Activated naive CD4-positive, alpha-beta T cell treated with anti-CD3 and anti-CD28 coated beads, Interleukin-2, amount 10 ng/mL, durations not matched to agents 7 days and 5 days (primary cell): ENCODE data around the gene PPP2R5A.

ENCODE experiments used
- CTCF ChIA-PET: fragments of 350-600 bp; sonication (Branson Sonifier 250); formaldehyde crosslinking; loops from one replicate; lab custom pipeline; 2021; ENCODE audit warnings: antibody characterized with exemption; lab: Charles Lee
- DNase-seq: peaks from one replicate; pipeline ENCODE4 v3.0.0-alpha.2; 2020
- H3K27ac Mint-ChIP-seq: one replicate; pipeline ENCODE4 v1.8.0; 2021; ENCODE audit warnings: mild to moderate bottlenecking, moderate library complexity, mixed read lengths
- H3K27me3 Mint-ChIP-seq: one replicate; pipeline ENCODE4 v1.8.0; 2021; ENCODE audit warnings: mild to moderate bottlenecking, mixed read lengths
- H3K36me3 Mint-ChIP-seq: one replicate; pipeline ENCODE4 v1.8.0; 2021; ENCODE audit warnings: mixed read lengths
- H3K4me1 Mint-ChIP-seq: one replicate; pipeline ENCODE4 v1.8.0; 2021; ENCODE audit warnings: mixed read lengths
- H3K4me3 Mint-ChIP-seq: one replicate; pipeline ENCODE4 v1.8.0; 2021; ENCODE audit warnings: mild to moderate bottlenecking, moderate library complexity, mixed read lengths
- H3K9me3 Mint-ChIP-seq: one replicate; pipeline ENCODE4 v1.8.0; 2021; ENCODE audit warnings: mixed read lengths

The PPP2R5A gene

DNA sequence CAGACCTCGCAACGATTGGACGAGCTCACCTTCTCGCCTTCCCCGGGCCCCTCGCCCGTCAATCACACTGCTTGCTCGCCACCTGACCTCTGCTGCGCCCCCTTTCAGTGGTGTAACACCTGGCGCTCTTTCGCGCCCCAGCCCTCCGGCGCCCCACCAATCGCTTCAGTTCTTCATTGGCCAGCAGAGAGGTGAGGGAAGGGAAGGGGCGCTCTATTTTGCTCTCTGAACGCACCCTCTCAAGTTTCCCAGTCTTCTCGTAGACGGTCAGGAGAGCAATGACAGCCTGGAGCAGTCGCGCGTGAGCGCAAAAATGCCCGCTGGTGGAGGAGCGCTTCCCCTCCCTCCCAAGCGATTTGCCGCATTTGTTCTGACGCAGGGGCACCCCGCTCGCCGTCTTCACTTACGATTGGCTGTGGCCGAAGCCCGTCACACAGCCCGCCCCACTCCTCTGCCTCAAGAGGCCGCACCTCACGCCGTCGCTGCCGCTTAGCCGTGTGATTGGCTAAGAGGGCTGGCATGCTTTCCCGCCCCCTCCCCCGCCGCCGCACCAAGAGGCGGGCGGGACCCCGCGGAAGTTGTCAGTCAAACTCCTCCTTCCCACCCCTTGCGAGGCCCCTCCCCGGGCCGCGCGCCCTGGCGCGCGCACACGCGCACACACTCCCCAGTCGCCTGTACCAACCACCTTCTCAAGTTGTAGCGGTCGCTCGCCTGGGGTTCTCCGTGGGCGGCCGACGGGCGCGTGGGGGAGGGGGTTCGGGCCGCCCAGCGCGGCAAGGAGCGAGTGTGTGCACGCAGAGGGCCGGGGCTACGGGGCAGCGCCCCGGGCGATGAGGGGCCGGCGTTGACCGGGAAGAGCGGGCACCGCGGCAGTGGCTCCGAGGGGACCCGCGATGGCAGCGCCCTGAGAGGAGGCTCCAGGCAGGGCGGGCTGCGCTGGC lies at the start of gene PPP2R5A:
Gene PPP2R5A, plus strand, starts transcription at position 667 of the 941 bp plus-strand sequence. CDS start 701 bp downstream, outside the sequence.
- Mint-ChIP-seq H3K27me3 (peaks cover 12% of the 10 kb centered on the region), H3K36me3 (peaks cover 34% of the 10 kb centered on the region), H3K4me1 (peaks cover 45% of the 10 kb centered on the region), H3K4me3 (peak within 1 kb of the TSS; percentile 100), H3K9me3 (no peaks in the 10 kb centered on the region), H3K27ac (peak within 1 kb of the TSS; percentile 100)
- peak; percentile 99 for DNase-seq
- CTCF ChIA-PET, result interaction anchor here (0.7 to 1.7 kb wide), 7 partner anchors 13 to 250 kb away, joined by 3 to 8 read pairs (median 3); partner anchors contain the start of gene INTS7

DNA sequence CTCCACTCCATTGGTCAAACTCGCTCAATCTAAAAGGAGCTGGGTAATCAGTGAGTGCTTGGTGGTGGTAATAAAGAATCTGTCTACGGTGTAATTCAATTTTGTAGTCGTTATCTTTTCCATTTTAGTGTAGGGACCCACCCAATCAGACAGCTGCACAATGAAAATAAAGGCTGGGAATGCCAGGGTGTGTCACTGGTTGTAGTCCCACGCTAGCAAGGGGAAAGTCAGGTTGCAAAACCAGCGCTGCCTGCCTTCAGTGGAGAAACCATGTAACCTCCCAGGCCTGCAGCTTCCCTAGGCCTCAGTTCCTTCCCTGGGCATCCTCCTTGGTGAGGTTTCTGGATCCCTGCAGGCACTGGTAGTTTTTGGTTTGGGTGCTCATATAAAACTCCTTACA lies 49.4 kb upstream of the PPP2R5A start:
- Mint-ChIP-seq H3K4me1 (peaks cover 47% of the 10 kb centered on the region), H3K27me3 (peaks cover 39% of the 10 kb centered on the region), H3K4me3 (no peak overlapping the region), H3K36me3 (no peaks in the 10 kb centered on the region), H3K9me3 (peaks cover 2% of the 10 kb centered on the region), H3K27ac (no peak overlapping the region)
- CTCF ChIA-PET, result interaction anchor here (1.4 to 1.9 kb wide), 2 partner anchors 21 to 23 kb away, joined by 3 to 4 read pairs; no protein-coding TSS in a partner anchor
- no peak for DNase-seq

DNA sequence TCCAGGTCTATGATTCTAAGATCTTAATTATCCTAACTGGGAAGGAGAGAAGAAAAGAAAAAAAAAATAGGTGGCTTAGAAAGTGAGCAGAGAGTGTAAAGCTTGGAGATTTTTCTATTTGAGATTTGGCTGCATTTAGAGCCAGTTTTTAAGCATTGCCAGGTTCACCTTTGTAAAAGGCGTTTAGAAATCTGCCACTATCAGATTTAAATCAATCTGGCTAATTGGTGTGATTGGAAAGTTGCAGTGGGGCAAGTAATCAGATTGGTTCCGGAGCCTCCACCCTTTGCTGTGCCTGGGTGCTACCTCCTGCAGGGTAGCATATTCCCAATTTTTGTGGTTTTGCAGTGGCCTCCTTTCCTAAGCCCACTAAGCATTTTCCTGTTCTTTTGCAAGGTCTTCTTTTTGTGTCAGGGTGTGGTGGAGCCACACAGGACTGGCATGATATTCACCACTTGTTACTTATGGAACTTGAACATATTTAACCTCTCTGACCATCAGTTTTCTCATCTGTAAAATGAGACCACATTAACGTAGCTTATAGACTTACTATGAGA lies 48.5 kb upstream of the PPP2R5A start:
- Mint-ChIP-seq H3K9me3 (peaks cover 2% of the 10 kb centered on the region), H3K4me3 (no peak overlapping the region), H3K4me1 (peaks cover 45% of the 10 kb centered on the region), H3K36me3 (no peaks in the 10 kb centered on the region), H3K27ac (no peak overlapping the region), H3K27me3 (peaks cover 38% of the 10 kb centered on the region)
- DNase-seq, result no peak
- CTCF ChIA-PET, result no interaction called here

DNA sequence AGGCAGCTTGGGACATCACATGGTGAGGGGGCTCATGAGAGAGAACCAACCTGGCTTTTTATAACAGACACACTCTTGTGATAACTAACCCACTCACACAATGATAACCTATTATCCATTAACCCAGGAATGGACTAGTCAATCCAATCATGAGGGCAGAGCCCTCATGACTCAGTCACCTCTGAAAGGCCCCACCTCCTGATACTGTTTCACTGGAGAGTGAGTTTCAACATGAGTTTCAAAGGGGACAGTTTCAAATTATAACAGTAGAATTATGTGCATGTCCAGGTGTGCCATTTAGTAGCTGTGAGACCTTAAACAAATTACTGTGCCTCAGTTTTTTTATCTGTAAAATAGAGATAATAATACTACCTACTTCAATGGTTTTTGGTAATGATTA lies 47.6 kb upstream of the PPP2R5A start:
- no peak overlapping the region for H3K4me3 Mint-ChIP-seq
- no peaks in the 10 kb centered on the region for H3K9me3 Mint-ChIP-seq
- DNase-seq, result no peak
- peaks cover 44% of the 10 kb centered on the region for H3K4me1 Mint-ChIP-seq
- peaks cover 41% of the 10 kb centered on the region for H3K27me3 Mint-ChIP-seq
- CTCF ChIA-PET, result interaction anchor here (0.9 kb wide), 1 partner anchor 79 kb away, joined by 3 read pairs; no protein-coding TSS in a partner anchor
- no peak overlapping the region for H3K27ac Mint-ChIP-seq
- H3K36me3 Mint-ChIP-seq, result no peaks in the 10 kb centered on the region

DNA sequence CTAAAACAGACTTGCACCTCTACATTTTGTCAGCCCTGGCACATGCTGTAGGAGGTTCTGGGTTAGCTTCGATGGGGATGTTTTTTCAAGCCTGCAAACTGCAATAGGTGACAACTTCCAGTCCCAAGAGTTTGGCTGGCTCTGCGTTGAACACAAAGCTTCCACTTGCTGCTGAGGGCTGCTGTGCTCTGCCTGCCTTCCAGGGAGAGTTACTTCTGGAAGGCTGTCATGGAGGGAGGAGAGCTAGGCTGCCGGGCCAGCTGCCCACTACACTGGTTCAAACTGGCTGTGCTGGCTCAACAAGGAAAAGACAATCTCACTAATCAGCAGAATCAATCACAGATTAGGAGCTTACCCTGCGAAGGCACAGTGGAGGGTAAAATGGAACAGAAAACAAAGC lies 46.7 kb upstream of the PPP2R5A start:
- Mint-ChIP-seq H3K4me3 (no peak overlapping the region), H3K4me1 (peaks cover 43% of the 10 kb centered on the region), H3K27me3 (peaks cover 36% of the 10 kb centered on the region), H3K9me3 (no peaks in the 10 kb centered on the region), H3K27ac (no peak overlapping the region), H3K36me3 (peaks cover 3% of the 10 kb centered on the region)
- no peak for DNase-seq
- CTCF ChIA-PET, result interaction anchor here (0.6 to 0.9 kb wide), 2 partner anchors 78 to 127 kb away, joined by 3 read pairs; no protein-coding TSS in a partner anchor

DNA sequence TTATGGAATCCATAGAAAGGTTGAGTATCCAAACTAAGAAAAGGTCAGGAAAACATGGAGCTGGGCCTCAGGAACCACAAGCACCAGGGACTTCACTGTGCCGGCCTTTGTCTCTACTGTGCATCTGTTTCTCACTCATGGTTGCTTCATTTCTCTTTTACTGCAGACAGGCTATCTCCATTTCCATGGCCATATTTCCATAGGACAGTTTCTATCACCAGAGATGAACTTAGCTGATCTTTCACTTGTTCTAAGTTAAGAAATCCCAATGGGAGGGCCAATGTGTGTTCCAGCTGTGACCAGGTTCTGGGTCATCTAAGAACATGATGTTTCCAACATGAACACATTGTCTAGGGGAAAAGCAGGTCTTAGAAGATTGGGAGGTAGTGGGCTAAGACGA lies 43.7 kb upstream of the PPP2R5A start:
- Mint-ChIP-seq H3K4me1 (peaks cover 47% of the 10 kb centered on the region), H3K36me3 (peaks cover 9% of the 10 kb centered on the region), H3K27me3 (peaks cover 29% of the 10 kb centered on the region), H3K4me3 (no peak overlapping the region), H3K9me3 (no peaks in the 10 kb centered on the region), H3K27ac (no peak overlapping the region)
- CTCF ChIA-PET, result interaction anchor here (1.1 kb wide), 1 partner anchor 20 kb away, joined by 3 read pairs; no protein-coding TSS in a partner anchor
- no peak for DNase-seq

DNA sequence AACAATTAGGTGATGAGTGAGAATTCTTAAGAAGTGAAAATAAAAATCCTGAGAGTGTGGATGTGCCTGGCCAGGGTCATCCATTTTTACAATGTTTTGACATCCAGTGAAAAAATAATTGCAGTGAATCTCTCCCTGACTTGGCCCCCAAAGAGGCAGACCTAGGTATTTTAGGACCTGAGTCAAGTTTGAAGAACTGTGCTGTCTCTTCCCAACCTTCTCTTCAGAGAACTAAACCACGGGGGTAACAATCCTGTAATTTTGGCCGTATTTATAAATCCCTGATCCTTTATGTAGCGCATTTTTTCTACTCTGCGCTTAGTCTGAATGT lies 43.3 kb upstream of the PPP2R5A start:
- CTCF ChIA-PET, result interaction anchor here (1.1 kb wide), 1 partner anchor 19 kb away, joined by 3 read pairs; no protein-coding TSS in a partner anchor

DNA sequence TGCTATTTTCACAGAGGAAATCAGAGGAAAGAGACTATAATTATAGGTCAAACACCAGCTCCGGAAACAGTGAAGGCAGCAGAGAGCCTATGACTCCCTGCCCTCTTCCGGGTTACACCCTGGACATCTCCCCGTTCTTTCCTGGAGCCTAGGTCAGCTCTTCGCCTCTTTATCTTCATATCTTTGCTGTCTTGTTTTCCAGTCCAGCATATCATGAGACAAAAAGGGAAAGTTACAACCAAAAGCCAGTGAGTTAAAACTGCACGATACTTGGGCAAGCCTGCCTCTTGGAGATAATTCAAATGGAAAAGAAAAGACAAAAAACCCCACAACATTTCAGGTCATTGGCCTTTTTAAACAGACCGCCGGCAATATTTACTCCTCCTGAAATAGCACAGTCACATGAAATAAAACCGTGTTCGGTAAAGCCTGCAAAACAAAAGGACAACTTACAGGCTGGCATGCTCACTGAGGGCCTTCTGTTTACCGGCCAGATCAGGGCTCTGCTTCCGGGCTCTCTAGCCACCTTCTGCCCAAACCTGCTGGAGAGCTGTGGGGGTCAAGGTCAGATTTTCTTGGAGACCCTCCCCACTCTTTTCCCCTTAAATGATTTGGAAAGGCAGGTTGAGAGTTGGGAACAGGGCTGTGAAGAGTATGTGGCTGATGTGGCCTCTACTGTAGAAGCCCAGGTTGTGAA lies 42.8 kb upstream of the PPP2R5A start:
- Mint-ChIP-seq H3K27ac (peak overlapping the region; percentile 87), H3K27me3 (peaks cover 29% of the 10 kb centered on the region), H3K4me1 (peaks cover 45% of the 10 kb centered on the region), H3K9me3 (no peaks in the 10 kb centered on the region), H3K4me3 (no peak overlapping the region), H3K36me3 (peaks cover 9% of the 10 kb centered on the region)
- no peak for DNase-seq
- CTCF ChIA-PET, result interaction anchor here (1.1 kb wide), 1 partner anchor 19 kb away, joined by 3 read pairs; no protein-coding TSS in a partner anchor

More for the DNA sequence above, 43.3 kb upstream of the PPP2R5A start:
- Mint-ChIP-seq H3K4me1 (peaks cover 45% of the 10 kb centered on the region), H3K4me3 (no peak overlapping the region), H3K27ac (peak overlapping the region; percentile 87), H3K36me3 (peaks cover 9% of the 10 kb centered on the region), H3K27me3 (peaks cover 29% of the 10 kb centered on the region), H3K9me3 (no peaks in the 10 kb centered on the region)
- DNase-seq, result no peak

DNA sequence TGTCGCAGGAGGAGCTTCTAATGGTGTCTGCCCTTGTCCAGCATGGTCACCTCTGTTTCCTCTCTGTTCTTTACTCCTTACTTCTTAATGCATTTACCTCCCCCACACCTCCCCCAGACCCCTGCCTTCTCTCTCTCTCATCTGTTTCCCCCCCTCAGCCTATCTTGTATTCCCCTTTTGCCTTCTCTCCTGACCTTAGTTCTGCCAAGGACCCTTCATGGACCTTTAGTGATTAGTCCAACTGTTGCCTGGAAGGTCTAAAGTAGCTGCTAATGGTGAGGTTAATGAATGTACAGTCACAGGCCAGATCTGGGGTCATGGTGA lies 42.3 kb upstream of the PPP2R5A start:
- H3K27ac Mint-ChIP-seq, result no peak overlapping the region
- peaks cover 9% of the 10 kb centered on the region for H3K36me3 Mint-ChIP-seq
- peaks cover 29% of the 10 kb centered on the region for H3K27me3 Mint-ChIP-seq
- H3K4me3 Mint-ChIP-seq, result no peak overlapping the region
- no peaks in the 10 kb centered on the region for H3K9me3 Mint-ChIP-seq
- CTCF ChIA-PET, result no interaction called here
- no peak for DNase-seq
- peaks cover 41% of the 10 kb centered on the region for H3K4me1 Mint-ChIP-seq

DNA sequence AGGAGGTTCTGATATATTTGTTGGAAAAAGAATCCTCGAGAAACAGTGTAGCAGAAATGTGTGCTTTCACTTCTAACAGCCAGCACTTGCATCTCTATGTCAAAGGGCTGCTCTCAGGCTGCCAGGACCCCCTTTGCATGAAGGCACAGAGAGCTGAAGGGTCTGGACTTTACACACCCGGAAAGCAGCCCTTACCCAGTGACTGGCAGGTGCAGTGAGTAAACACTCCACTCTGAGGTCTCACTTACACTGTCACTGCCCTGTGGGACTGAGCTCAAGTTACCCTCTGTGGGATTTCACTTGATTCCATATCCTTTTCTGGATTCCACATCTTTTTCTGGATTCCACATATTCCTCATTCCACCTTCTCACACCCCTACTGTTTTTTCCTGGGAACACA lies 40.8 kb upstream of the PPP2R5A start:
- no peak overlapping the region for H3K4me3 Mint-ChIP-seq
- peaks cover 12% of the 10 kb centered on the region for H3K36me3 Mint-ChIP-seq
- H3K27ac Mint-ChIP-seq, result peak overlapping the region; percentile 89
- H3K4me1 Mint-ChIP-seq, result peaks cover 39% of the 10 kb centered on the region
- CTCF ChIA-PET, result no interaction called here
- H3K27me3 Mint-ChIP-seq, result peaks cover 17% of the 10 kb centered on the region
- no peaks in the 10 kb centered on the region for H3K9me3 Mint-ChIP-seq
- no peak for DNase-seq

DNA sequence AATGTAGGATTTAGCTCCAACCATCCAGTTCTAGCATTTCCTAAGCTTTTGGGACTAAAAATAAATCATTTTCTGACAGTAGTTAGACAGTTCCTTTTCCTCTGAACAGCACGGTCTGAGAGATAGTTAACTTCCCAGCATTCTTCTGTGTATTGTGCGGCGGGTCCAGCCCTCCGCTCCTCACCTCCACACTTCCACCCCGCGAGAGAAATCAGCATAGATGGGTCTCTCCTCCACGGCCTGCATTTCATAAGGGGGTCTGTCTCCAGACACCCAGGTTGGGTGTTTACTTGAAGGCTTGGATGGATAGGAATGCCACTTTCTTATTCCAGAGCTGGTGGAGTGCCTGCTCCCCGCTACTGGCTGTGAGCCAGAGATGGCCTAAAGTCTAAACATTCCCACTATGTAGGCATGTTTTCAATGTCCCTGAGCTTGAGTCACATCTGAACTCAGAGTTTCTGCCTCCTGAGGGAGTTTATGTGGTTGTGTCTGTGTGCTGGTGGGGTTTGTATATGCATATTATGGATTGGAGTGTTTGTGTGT lies 38.0 kb upstream of the PPP2R5A start:
- Mint-ChIP-seq H3K4me3 (no peak overlapping the region), H3K36me3 (peaks cover 19% of the 10 kb centered on the region), H3K27ac (no peak overlapping the region), H3K9me3 (peaks cover 2% of the 10 kb centered on the region), H3K4me1 (peaks cover 47% of the 10 kb centered on the region), H3K27me3 (peaks cover 2% of the 10 kb centered on the region)
- CTCF ChIA-PET, result no interaction called here
- DNase-seq, result no peak

DNA sequence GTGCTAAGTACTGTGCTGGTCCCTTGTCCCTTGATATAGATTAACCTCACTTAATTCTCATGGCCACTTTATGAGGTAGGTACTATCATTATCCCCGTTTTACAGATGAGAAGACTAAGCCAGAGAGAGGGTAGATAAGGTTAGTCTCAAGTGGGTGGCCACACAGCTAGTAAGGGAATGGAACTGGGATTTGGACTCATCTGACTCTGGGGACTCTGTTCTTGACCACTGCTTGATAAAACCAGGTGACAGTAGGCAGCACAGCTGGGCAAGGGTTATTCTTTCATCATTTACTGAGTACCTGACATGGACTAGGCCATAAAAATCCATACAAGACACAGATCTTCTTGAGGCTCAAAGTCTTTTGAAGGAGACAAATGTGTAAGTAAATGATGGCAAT lies 37.2 kb upstream of the PPP2R5A start:
- peaks cover 18% of the 10 kb centered on the region for H3K36me3 Mint-ChIP-seq
- no peak overlapping the region for H3K27ac Mint-ChIP-seq
- CTCF ChIA-PET, result interaction anchor here (0.7 kb wide), 1 partner anchor 46 kb away, joined by 3 read pairs; no protein-coding TSS in a partner anchor
- DNase-seq, result no peak
- H3K27me3 Mint-ChIP-seq, result no peaks in the 10 kb centered on the region
- H3K4me1 Mint-ChIP-seq, result peaks cover 51% of the 10 kb centered on the region
- H3K4me3 Mint-ChIP-seq, result no peak overlapping the region
- H3K9me3 Mint-ChIP-seq, result peaks cover 2% of the 10 kb centered on the region

DNA sequence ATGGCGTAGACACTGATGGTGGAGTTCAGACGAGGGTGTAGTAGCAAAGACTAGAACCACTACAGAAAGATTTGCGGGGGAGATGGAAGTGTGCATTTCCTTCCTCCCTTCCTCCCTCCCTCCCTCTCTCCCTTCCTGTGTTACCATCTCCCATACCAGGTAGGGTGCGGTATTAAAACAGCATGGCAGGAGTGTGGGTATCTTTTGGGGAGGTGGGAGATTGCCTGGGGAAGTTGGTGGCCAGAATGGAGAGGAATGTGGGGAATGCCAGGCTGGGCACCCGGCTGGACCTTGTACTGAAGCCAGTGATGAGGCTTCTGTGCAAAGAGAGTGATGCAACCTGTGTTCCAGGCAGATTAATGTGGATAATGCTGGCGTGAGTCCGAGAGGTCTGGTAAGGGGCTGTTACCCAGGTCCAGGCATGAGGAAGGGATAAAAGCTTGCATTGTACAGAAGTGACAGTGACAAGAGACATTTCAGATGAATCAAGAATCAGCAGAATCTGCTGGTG lies 30.3 kb upstream of the PPP2R5A start:
- CTCF ChIA-PET, result interaction anchor here (0.6 kb wide), 1 partner anchor 220 kb away, joined by 3 read pairs; the partner anchor contains the start of genes DTL and INTS7
- Mint-ChIP-seq H3K4me1 (peaks cover 80% of the 10 kb centered on the region), H3K4me3 (peak overlapping the region; percentile 65), H3K27ac (peak overlapping the region; percentile 91), H3K36me3 (peaks cover 14% of the 10 kb centered on the region), H3K9me3 (peaks cover 10% of the 10 kb centered on the region), H3K27me3 (no peaks in the 10 kb centered on the region)
- peak; percentile 35 for DNase-seq
